Measurements from ENCODE around the gene KBTBD13. TPM values are rescaled to one million over a fixed set of nuclear protein-coding genes. Genes with fewer than 3 reads are reported as not detected.
A peak's percentile ranks its signal among the peaks of the same experiment; 100 is the strongest.

KBTBD13 gene
- total RNA-seq, 1 donor from 2014 or later: not detected

- no peak for ATAC-seq
These were observed 23.6 kb upstream of the KBTBD13 start for GRCh38 chr15:65052956-65053355.

- peak; percentile 67 for ATAC-seq
These were observed 22.0 kb upstream of the KBTBD13 start for GRCh38 chr15:65054333-65055200.

GRCh38 chr15:65055201-65055870 lies 21.2 kb upstream of the KBTBD13 start:
- peak; percentile 84 for ATAC-seq

GRCh38 chr15:65056106-65056505 lies 20.4 kb upstream of the KBTBD13 start:
- no peak for ATAC-seq

GRCh38 chr15:65056868-65057548 lies 19.5 kb upstream of the KBTBD13 start:
- peak; percentile 39 for ATAC-seq

GRCh38 chr15:65057549-65057940 lies 19.0 kb upstream of the KBTBD13 start:
- ATAC-seq: no peak

GRCh38 chr15:65058394-65059368 lies 17.9 kb upstream of the KBTBD13 start:
- no peak for ATAC-seq

- no peak for ATAC-seq
These were observed 17.2 kb upstream of the KBTBD13 start for GRCh38 chr15:65059369-65059750.

- ATAC-seq: no peak
These were observed 16.5 kb upstream of the KBTBD13 start for GRCh38 chr15:65059931-65060596.

GRCh38 chr15:65060641-65061397 lies 15.7 kb upstream of the KBTBD13 start:
- ATAC-seq: no peak

- no peak for ATAC-seq
These were observed 14.5 kb upstream of the KBTBD13 start for GRCh38 chr15:65062061-65062460.

- no peak for ATAC-seq
These were observed 13.8 kb upstream of the KBTBD13 start for GRCh38 chr15:65062726-65063125.

GRCh38 chr15:65066001-65066634 lies 10.4 kb upstream of the KBTBD13 start:
- no peak for ATAC-seq

GRCh38 chr15:65066635-65067316 lies 9.8 kb upstream of the KBTBD13 start:
- no peak for ATAC-seq

GRCh38 chr15:65067317-65067644 lies 9.3 kb upstream of the KBTBD13 start:
- no peak for ATAC-seq

- ATAC-seq: peak; percentile 18
These were observed 8.7 kb upstream of the KBTBD13 start, which contains the start of gene RASL12 for GRCh38 chr15:65067645-65068402. Gene RASL12, minus strand, starts transcription at chr15:65067991. Its CDS starts 156 bp downstream, at chr15:65067835.

- peak; percentile 7 for ATAC-seq
These were observed 8.2 kb upstream of the KBTBD13 start for GRCh38 chr15:65068403-65068788.

GRCh38 chr15:65069179-65069578 lies 7.4 kb upstream of the KBTBD13 start:
- ATAC-seq: no peak

Data from esophagus mucosa (tissue), 1 donor.